Adrenal gland (tissue), 5 donors: ENCODE results near the gene CALHM1.

Source experiments
- CTCF ChIP-seq, 6 experiments: fragments of 450-650 bp in 4 of 6; fragments of 200-600 bp in 2 of 6; sonication (generic) in 1 of 6; IDR thresholded peaks; 1 replicate in 5 of 6; 2 replicates in 1 of 6; pipeline versions ENCODE4 v1.5.1 to v1.8.0; 2016 to 2021; ENCODE audit warnings: antibody characterized with exemption in 6 of 6, mild to moderate bottlenecking in 2 of 6, moderate library complexity in 1 of 6
- POLR2A ChIP-seq, 2 donors: fragments of 450-650 bp; IDR thresholded peaks; one replicate each; pipeline ENCODE4 v1.6.1; 2017; ENCODE audit warnings: antibody characterized with exemption in 2 of 2, mild to moderate bottlenecking in 2 of 2, moderate library complexity in 1 of 2
- donor health status: DM: no; HTN: no; CAD: no.

DNA sequence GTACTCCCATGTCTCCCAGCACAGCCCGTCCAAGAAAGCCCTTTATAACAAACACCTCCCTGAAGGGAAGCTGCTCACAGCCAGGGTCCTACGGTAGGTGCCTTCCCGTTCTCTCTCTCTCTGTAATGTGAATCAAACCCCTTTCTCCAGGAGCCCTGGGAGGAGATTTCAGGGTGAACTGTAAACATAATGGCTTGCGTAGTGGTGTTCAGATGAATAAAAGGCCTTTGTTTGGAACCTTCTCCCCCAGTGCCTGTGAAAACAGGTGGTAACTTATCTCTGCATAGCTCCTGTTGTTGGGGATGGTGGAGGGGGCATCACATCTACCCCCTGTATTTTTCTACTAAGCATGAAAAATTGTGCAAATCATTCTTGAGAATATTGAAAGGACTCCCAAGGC is 18.9 kb downstream of the CALHM1 start:
- TF ChIP-seq CTCF (IDR thresholded peaks at IDR 0.05), result no peak
- no peak for TF ChIP-seq POLR2A (IDR thresholded peaks at IDR 0.05)
